Measurements from ENCODE around the gene FBLIM1.

- no peak for TF ChIP-seq CTCF (IDR thresholded peaks at IDR 0.05; ENCODE audit: poor library complexity)
- TF ChIP-seq EZH2phosphoT487 (IDR thresholded peaks at IDR 0.05; ENCODE audit: low read depth, severe bottlenecking, unreplicated experiment), result no peak
- TF ChIP-seq EZH2 (IDR thresholded peaks at IDR 0.05; ENCODE audit: borderline replicate concordance), result no peak
Measured at GRCh38 chr1:15758343-15758931, at the start of gene FBLIM1.
